Thyroid gland (tissue), 4 donors: Measurements from ENCODE around the gene AQP7. TPM values are rescaled to one million over a fixed set of nuclear protein-coding genes. Genes with fewer than 3 reads are reported as not detected.
A peak's percentile ranks its signal among the peaks of the same experiment; 100 is the strongest.
"Not testable (repeated sequence)": the region's sequence is repeated elsewhere in the genome, so short reads cannot be mapped to it uniquely, and the experiment has no call there.

Experiments
- DNase-seq, 2 donors: peaks; one replicate each; pipeline ENCODE4 v3.0.0-alpha.2; 2019
- H3K27ac ChIP-seq, 3 donors: fragments of 200-600 bp; sonication (generic); 1 replicate in 2 of 3; 2 replicates in 1 of 3; pipeline ENCODE4 v1.5.1; 2016 to 2019; ENCODE audit warnings: mild to moderate bottlenecking in 1 of 3, moderate library complexity in 1 of 3
- H3K27me3 ChIP-seq: fragments of 200-600 bp; sonication (generic); one replicate; pipeline ENCODE4 v1.5.1; 2019
- H3K36me3 ChIP-seq, 2 donors: fragments of 200-600 bp; sonication (generic); one replicate each; pipeline ENCODE4 v1.5.1; 2016 to 2019
- H3K4me1 ChIP-seq, 2 donors: fragments of 200-600 bp; sonication (generic); one replicate each; pipeline ENCODE4 v1.5.1; 2017 to 2019
- H3K4me3 ChIP-seq, 3 donors: fragments of 200-600 bp; sonication (generic); replicated peaks in 1 of 3; 1 replicate in 2 of 3; 2 replicates in 1 of 3; pipeline ENCODE4 v1.5.1; 2016; ENCODE audit warnings: mild to moderate bottlenecking in 1 of 3
- H3K9me3 ChIP-seq: fragments of 200-600 bp; sonication (generic); one replicate; pipeline ENCODE4 v1.5.1; 2017
- POLR2A ChIP-seq, 2 donors: fragments of 450-650 bp; IDR thresholded peaks; one replicate each; pipeline ENCODE4 v1.6.1; 2017; ENCODE audit warnings: antibody characterized with exemption in 2 of 2, mild to moderate bottlenecking in 2 of 2, moderate library complexity in 1 of 2
- WGBS, 2 donors: methylation state at CpG; one replicate each; pipeline ENCODE4 v1.1.5; 2017; 5-methylcytosine and 5-hydroxymethylcytosine counted together
- intact Hi-C: fragments of 100-400 bp; cut with DNase I; formaldehyde crosslinking; loops from one replicate; pipeline ENCODE4 v1.15.1; 2023
- total RNA-seq, 4 donors: library from RNA; depleted of rRNA; stranded (reverse); fragments of >200 nt; gene quantifications; one replicate each; pipeline ENCODE4 v1.2.3, GENCODE V29; 2016
- TF ChIP-seq, protein P1 (sequence below), 6 experiments: fragments of 200-600 bp in 3 of 6; fragments of 450-650 bp in 3 of 6; sonication (generic) in 3 of 6; IDR thresholded peaks; one replicate each; pipeline ENCODE4 v1.5.1; 2016 to 2019; ENCODE audit warnings: antibody characterized with exemption in 6 of 6, mild to moderate bottlenecking in 2 of 6, inconsistent platforms in 1 of 6, moderate library complexity in 1 of 6

The AQP7 gene
- total RNA-seq, 4 donors from 2014 or later, result 1.9 to 4.7 (median 2.5) TPM

DNA sequence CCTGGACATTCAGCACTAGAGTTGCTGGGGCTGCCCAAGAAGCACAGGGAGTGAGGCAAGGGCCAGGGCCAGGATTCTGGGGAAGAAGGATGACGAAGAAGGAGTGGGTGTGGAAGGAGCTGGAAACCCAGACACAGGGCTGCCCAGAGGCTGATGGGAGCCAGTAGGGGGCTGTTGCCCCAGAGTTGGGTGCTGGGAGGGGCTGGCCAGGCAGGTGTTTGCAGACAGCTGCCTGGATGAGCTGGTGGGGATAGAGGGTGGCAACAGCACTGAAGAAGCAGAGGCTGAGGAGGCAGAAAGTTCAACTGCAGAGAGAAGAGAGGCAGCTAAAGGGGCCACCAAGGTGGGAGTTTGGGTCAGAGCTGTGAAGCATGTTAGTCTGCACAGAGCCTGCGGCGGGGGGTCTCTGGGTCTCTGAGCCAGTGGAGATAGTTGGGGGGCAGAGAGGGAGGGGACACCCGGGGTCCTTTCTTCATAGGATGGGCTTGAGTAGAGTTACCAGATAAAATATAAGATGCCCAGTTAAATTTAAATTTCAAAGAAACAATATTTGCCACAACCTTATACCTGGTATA lies 2.5 kb upstream of the AQP7 start:
- 85 to 92% methylated on average over 4 of the region's 4 CpGs for WGBS, 2 donors
- Histone ChIP-seq H3K9me3 (no peaks in the 10 kb centered on the region), H3K4me3 (no peak overlapping the region), H3K4me1 (peaks cover 0 to 7% of the 10 kb centered on the region in 2 donors), H3K27ac (no peak overlapping the region), H3K36me3 (no peaks in the 10 kb centered on the region), H3K27me3 (no peaks in the 10 kb centered on the region)
- no peak for DNase-seq
- no peak for TF ChIP-seq POLR2A (IDR thresholded peaks at IDR 0.05)
- TF ChIP-seq, protein P1, sequence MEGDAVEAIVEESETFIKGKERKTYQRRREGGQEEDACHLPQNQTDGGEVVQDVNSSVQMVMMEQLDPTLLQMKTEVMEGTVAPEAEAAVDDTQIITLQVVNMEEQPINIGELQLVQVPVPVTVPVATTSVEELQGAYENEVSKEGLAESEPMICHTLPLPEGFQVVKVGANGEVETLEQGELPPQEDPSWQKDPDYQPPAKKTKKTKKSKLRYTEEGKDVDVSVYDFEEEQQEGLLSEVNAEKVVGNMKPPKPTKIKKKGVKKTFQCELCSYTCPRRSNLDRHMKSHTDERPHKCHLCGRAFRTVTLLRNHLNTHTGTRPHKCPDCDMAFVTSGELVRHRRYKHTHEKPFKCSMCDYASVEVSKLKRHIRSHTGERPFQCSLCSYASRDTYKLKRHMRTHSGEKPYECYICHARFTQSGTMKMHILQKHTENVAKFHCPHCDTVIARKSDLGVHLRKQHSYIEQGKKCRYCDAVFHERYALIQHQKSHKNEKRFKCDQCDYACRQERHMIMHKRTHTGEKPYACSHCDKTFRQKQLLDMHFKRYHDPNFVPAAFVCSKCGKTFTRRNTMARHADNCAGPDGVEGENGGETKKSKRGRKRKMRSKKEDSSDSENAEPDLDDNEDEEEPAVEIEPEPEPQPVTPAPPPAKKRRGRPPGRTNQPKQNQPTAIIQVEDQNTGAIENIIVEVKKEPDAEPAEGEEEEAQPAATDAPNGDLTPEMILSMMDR (IDR thresholded peaks at IDR 0.05), result no peak
- intact Hi-C loops, result loop anchor here (2.0 kb wide), 1 partner anchor 64 kb away; no protein-coding TSS in a partner anchor

- no peak for DNase-seq
- intact Hi-C loops, result loop anchor here (2.0 kb wide), 1 partner anchor 65 kb away; no protein-coding TSS in a partner anchor
- TF ChIP-seq POLR2A (IDR thresholded peaks at IDR 0.05), result no peak
- TF ChIP-seq, protein P1 (IDR thresholded peaks at IDR 0.05), result no peak
- Histone ChIP-seq H3K36me3 (no peaks in the 10 kb centered on the region), H3K9me3 (no peaks in the 10 kb centered on the region), H3K4me3 (no peak overlapping the region), H3K27me3 (no peaks in the 10 kb centered on the region), H3K27ac (no peak overlapping the region), H3K4me1 (peaks cover 0 to 7% of the 10 kb centered on the region in 2 donors)
- 81 to 84% methylated on average over 17 of the region's 17 CpGs for whole genome bisulfite sequencing, 2 donors
Measured at GRCh38 chr9:33403941-33404787, 1.8 kb upstream of the AQP7 start.

- DNase-seq, H3K27me3 ChIP-seq, H3K4me1 ChIP-seq, intact Hi-C loops, H3K36me3 ChIP-seq, H3K4me3 ChIP-seq, H3K27ac ChIP-seq, H3K9me3 ChIP-seq: not testable (repeated sequence)
- WGBS, 2 donors, result 66 to 71% methylated on average over 10 of the region's 10 CpGs
Measured at GRCh38 chr9:33401809-33402208, 559 bp downstream of the AQP7 start.

GRCh38 chr9:33399047-33399446 lies 3.3 kb downstream of the AQP7 start:
- H3K27ac ChIP-seq, H3K27me3 ChIP-seq, intact Hi-C loops, H3K36me3 ChIP-seq, DNase-seq, H3K9me3 ChIP-seq, H3K4me1 ChIP-seq, H3K4me3 ChIP-seq: not testable (repeated sequence)
- WGBS, 2 donors, result 93 to 100% methylated on average over 4 of the region's 4 CpGs

DNA sequence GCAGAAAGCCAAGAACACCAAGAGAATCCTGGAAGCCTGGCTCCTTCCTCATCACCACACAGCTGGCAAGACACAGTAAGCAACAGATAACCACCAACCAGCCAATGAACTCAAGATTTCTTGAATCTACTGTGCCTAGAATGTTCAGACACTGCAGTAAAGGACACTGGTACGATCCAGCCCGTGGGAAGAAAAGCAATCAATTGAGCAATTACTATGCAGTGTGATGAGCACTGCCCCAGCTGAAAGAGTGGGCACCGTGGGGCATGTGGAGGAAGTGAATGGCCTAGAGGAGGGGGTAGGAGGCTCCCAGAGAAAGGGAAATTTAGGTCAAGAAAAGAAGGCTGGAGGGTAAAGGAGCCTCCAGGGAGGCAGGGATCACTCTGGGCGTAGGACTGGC lies 4.6 kb downstream of the AQP7 start:
- H3K36me3 ChIP-seq, DNase-seq, H3K27me3 ChIP-seq, intact Hi-C loops, H3K4me3 ChIP-seq, H3K9me3 ChIP-seq, H3K27ac ChIP-seq: not testable (repeated sequence)
- WGBS, 2 donors, result 85 to 95% methylated on average over 3 of the region's 4 CpGs
- H3K4me1 ChIP-seq, result peaks cover 12% of the 10 kb centered on the region in 2 donors

DNA sequence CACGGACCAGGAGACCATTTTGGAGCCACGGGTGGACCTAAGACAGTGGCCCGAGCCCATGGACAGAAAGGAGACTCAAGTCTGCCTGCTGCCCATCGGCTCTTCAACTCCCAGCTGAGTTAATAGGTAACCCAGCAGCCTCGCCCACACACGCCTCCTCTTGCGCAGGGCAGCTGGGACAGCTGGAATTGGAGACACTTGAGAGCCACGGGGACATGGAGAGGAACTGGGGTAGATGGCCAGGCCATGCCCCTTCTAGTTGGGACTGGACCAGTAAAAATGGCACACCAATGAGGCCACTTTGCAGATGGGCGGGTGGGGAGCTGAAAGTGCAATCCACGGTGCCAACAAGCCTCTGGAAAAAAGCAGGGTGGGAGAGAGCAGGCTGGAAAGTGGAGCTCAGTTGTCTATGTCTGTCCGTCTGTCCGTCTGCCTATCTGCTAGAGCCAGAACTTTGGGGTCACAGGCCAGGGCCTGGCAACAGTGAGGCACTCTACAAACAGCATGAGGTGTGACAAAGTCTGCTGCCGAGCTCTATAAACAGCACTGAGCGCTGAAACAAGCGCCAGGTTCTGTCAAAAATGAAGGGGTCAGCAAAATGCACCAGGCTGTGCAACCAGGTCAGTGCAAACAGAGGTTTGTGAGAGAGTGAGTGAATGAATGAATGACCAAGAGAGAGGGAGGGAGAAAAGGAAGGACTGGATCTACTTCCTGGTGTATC lies 7.0 kb downstream of the AQP7 start:
- DNase-seq, H3K27me3 ChIP-seq, intact Hi-C loops, H3K9me3 ChIP-seq, H3K27ac ChIP-seq, H3K4me3 ChIP-seq, H3K36me3 ChIP-seq: not testable (repeated sequence)
- WGBS, 2 donors, result 78 to 80% methylated on average over 14 to 15 of the region's 15 CpGs
- H3K4me1 ChIP-seq, result peaks cover 30 to 31% of the 10 kb centered on the region in 2 donors

- DNase-seq, H3K36me3 ChIP-seq, H3K27me3 ChIP-seq, H3K4me3 ChIP-seq, intact Hi-C loops, H3K9me3 ChIP-seq: not testable (repeated sequence)
- WGBS, 2 donors, result 76 to 77% methylated on average over 3 of the region's 3 CpGs
- Histone ChIP-seq H3K27ac (peak overlapping the region in 2 of 3 donors; percentile 8 to 24), H3K4me1 (peaks cover 33 to 35% of the 10 kb centered on the region in 2 donors)
Measured at GRCh38 chr9:33393986-33394385, 8.4 kb downstream of the AQP7 start.
